WTC11 (cell line): Measurements from ENCODE around the gene CKAP2L.

Experiments used
- CREB1 ChIP-seq: sonication (generic); formaldehyde crosslinking; IDR thresholded peaks from 2 replicates; pipeline ENCODE4 v1.8.0; 2023; ENCODE audit warnings: mild to moderate bottlenecking, missing genetic modification reagents
- SMAD4 ChIP-seq: sonication (generic); formaldehyde crosslinking; IDR thresholded peaks from 2 replicates; pipeline ENCODE4 v1.8.0; 2022; ENCODE audit warnings: mild to moderate bottlenecking, missing genetic modification reagents
- SOX15 ChIP-seq: fragments of 250-450 bp; sonication (Bioruptor Pico); IDR thresholded peaks from 2 replicates; pipeline ENCODE4 v1.9.0; 2021; ENCODE audit warnings: mild to moderate bottlenecking
- ZNF121 ChIP-seq: sonication (generic); formaldehyde crosslinking; IDR thresholded peaks from 2 replicates; pipeline ENCODE4 v1.8.0; 2023; ENCODE audit warnings: missing genetic modification reagents
- TF ChIP-seq, protein P1 (sequence below): sonication (generic); formaldehyde crosslinking; IDR thresholded peaks from 2 replicates; pipeline ENCODE4 v1.8.0; 2022; ENCODE audit warnings: missing genetic modification reagents
- TF ChIP-seq, protein P2 (sequence below): fragments of 250-450 bp; sonication (Bioruptor Pico); IDR thresholded peaks from 2 replicates; pipeline ENCODE4 v2.1.2; 2022; ENCODE audit warnings: mild to moderate bottlenecking, moderate library complexity
- TF ChIP-seq, protein P3 (sequence below): fragments of 200-600 bp; IDR thresholded peaks from 2 replicates; pipeline ENCODE4 v1.8.0; 2022; ENCODE audit warnings: antibody characterized with exemption
- TF ChIP-seq, protein P4 (sequence below): sonication (generic); formaldehyde crosslinking; IDR thresholded peaks from 2 replicates; pipeline ENCODE4 v1.8.1; 2022; ENCODE audit warnings: low read depth, mild to moderate bottlenecking, moderate library complexity, missing genetic modification reagents, borderline replicate concordance

DNA sequence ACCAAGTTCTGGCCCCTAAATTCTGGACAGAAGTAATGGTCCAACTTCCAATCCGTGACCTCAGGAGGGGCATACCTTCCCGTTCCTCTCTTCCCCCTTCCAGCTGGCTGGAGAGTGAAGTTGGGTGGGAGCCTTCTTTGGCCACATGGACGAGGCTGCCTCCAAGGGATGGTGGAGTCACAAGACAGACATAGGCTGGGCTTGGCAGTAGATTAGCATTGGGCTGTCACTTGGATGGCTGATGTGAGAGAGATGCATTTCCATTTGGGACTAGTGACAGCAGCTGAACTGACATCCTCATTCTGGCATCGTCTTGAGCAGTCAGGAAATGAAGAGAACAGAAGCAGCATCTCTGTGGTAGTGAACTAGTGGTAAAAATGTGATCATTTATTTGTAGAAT, 31.0 kb downstream of the CKAP2L start:
- TF ChIP-seq, protein P1, sequence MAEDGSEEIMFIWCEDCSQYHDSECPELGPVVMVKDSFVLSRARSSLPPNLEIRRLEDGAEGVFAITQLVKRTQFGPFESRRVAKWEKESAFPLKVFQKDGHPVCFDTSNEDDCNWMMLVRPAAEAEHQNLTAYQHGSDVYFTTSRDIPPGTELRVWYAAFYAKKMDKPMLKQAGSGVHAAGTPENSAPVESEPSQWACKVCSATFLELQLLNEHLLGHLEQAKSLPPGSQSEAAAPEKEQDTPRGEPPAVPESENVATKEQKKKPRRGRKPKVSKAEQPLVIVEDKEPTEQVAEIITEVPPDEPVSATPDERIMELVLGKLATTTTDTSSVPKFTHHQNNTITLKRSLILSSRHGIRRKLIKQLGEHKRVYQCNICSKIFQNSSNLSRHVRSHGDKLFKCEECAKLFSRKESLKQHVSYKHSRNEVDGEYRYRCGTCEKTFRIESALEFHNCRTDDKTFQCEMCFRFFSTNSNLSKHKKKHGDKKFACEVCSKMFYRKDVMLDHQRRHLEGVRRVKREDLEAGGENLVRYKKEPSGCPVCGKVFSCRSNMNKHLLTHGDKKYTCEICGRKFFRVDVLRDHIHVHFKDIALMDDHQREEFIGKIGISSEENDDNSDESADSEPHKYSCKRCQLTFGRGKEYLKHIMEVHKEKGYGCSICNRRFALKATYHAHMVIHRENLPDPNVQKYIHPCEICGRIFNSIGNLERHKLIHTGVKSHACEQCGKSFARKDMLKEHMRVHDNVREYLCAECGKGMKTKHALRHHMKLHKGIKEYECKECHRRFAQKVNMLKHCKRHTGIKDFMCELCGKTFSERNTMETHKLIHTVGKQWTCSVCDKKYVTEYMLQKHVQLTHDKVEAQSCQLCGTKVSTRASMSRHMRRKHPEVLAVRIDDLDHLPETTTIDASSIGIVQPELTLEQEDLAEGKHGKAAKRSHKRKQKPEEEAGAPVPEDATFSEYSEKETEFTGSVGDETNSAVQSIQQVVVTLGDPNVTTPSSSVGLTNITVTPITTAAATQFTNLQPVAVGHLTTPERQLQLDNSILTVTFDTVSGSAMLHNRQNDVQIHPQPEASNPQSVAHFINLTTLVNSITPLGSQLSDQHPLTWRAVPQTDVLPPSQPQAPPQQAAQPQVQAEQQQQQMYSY, result no peak
- TF ChIP-seq CREB1 (CRISPR knock-in tag) (no peak), ZNF121 (CRISPR knock-in tag) (no peak), SOX15 (CRISPR knock-in tag) (no peak), SMAD4 (CRISPR knock-in tag) (no peak)
- TF ChIP-seq, protein P2, sequence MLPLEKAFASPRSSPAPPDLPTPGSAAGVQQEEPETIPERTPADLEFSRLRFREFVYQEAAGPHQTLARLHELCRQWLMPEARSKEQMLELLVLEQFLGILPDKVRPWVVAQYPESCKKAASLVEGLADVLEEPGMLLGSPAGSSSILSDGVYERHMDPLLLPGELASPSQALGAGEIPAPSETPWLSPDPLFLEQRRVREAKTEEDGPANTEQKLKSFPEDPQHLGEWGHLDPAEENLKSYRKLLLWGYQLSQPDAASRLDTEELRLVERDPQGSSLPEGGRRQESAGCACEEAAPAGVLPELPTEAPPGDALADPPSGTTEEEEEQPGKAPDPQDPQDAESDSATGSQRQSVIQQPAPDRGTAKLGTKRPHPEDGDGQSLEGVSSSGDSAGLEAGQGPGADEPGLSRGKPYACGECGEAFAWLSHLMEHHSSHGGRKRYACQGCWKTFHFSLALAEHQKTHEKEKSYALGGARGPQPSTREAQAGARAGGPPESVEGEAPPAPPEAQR, result no peak
- TF ChIP-seq, protein P3, sequence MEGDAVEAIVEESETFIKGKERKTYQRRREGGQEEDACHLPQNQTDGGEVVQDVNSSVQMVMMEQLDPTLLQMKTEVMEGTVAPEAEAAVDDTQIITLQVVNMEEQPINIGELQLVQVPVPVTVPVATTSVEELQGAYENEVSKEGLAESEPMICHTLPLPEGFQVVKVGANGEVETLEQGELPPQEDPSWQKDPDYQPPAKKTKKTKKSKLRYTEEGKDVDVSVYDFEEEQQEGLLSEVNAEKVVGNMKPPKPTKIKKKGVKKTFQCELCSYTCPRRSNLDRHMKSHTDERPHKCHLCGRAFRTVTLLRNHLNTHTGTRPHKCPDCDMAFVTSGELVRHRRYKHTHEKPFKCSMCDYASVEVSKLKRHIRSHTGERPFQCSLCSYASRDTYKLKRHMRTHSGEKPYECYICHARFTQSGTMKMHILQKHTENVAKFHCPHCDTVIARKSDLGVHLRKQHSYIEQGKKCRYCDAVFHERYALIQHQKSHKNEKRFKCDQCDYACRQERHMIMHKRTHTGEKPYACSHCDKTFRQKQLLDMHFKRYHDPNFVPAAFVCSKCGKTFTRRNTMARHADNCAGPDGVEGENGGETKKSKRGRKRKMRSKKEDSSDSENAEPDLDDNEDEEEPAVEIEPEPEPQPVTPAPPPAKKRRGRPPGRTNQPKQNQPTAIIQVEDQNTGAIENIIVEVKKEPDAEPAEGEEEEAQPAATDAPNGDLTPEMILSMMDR, result no peak
- TF ChIP-seq, protein P4, sequence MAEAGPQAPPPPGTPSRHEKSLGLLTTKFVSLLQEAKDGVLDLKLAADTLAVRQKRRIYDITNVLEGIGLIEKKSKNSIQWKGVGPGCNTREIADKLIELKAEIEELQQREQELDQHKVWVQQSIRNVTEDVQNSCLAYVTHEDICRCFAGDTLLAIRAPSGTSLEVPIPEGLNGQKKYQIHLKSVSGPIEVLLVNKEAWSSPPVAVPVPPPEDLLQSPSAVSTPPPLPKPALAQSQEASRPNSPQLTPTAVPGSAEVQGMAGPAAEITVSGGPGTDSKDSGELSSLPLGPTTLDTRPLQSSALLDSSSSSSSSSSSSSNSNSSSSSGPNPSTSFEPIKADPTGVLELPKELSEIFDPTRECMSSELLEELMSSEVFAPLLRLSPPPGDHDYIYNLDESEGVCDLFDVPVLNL (CRISPR knock-in tag), result no peak
